ENCODE data around the gene SIRT2.

The SIRT2 gene

DNA sequence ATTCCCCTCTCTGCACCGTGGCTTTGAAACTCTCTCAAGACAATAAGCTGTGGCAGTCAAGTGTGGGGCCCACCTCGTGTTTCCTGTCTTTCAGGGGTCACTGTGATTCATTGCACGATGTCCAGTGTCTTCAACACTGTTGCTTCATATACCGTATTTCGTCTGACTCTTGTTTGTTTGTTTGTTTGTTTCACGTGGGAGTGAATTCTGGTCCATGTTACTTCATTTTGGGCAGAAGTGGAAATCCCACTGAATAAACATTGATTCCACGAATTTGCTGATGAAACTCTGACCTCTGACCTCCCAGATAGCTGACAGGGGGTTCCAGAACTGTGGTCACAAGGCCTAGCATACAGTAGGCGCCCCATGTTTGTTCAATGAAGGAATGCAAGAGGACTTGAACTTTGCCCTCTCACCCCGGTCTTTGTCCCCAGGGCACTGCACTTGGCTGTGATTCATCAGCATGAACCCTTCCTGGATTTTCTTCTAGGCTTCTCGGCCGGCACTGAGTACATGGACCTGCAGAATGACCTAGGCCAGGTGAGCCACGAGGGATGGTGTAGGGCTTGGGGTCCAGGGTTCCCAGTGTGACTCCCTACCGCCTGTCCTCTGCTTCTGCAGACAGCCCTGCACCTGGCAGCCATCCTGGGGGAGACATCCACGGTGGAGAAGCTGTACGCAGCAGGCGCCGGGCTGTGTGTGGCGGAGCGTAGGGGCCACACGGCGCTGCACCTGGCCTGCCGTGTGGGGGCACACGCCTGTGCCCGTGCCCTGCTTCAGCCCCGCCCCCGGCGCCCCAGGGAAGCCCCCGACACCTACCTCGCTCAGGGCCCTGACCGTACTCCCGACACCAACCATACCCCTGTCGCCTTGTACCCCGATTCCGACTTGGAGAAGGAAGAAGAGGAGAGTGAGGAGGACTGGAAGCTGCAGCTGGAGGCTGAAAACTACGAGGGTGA is 5.4 kb upstream of the SIRT2 start:
- TF ChIP-seq, protein P1, sequence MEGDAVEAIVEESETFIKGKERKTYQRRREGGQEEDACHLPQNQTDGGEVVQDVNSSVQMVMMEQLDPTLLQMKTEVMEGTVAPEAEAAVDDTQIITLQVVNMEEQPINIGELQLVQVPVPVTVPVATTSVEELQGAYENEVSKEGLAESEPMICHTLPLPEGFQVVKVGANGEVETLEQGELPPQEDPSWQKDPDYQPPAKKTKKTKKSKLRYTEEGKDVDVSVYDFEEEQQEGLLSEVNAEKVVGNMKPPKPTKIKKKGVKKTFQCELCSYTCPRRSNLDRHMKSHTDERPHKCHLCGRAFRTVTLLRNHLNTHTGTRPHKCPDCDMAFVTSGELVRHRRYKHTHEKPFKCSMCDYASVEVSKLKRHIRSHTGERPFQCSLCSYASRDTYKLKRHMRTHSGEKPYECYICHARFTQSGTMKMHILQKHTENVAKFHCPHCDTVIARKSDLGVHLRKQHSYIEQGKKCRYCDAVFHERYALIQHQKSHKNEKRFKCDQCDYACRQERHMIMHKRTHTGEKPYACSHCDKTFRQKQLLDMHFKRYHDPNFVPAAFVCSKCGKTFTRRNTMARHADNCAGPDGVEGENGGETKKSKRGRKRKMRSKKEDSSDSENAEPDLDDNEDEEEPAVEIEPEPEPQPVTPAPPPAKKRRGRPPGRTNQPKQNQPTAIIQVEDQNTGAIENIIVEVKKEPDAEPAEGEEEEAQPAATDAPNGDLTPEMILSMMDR (IDR thresholded peaks at IDR 0.05; ENCODE audit: low read length, missing control alignments), result no peak
- H3K4me3 ChIP-seq (replicated peaks; ENCODE audit: low read depth, low read length), result no peak overlapping the region
- no peak for DNase-seq (ENCODE audit: low read depth)

DNA sequence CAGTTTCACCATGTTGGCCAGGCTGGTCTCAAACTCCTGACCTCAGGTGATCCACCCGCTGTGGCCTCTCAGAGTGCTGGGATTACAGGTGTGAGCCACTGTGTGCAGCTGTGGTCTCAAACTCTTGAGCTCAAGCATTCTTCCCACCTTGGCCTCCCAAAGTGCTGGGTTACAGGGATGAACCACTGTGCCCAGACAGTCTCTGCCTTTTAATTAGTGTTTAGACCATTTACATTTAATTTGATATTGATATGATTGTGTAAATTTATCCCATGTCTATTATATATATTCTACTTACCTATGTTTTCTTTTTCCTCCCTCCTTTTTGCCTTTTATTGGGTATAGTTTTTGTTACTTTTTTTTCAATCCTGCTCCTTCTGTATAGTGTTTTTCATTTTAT is 2.3 kb upstream of the SIRT2 start:
- DNase-seq (ENCODE audit: low read depth), result no peak
- TF ChIP-seq, protein P1 (IDR thresholded peaks at IDR 0.05; ENCODE audit: low read length, missing control alignments), result no peak
- H3K4me3 ChIP-seq (replicated peaks; ENCODE audit: low read depth, low read length), result no peak overlapping the region

DNA sequence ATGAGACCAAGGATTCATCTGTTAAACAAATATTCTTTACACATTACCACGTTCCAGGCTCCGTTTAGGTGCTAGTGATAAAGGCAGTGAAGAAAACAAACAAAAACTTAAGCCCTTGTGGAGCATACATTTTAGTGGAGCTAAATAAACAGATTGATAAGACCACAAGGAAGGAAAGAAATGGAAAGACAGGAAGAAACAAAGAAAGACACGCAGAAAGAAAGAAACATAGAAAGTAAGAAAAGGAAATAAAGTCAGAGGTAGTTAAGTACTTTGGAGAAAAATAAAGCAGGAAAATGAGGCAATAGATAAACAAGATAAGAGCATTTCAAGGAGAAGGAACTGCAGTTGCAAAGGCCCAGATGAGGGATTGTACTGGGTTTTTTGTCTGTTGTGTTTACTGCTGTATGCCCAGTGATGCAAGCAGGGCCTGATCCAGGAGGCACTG is 1.3 kb upstream of the SIRT2 start:
- peak; percentile 31 for DNase-seq (ENCODE audit: low read depth)
- TF ChIP-seq, protein P1 (IDR thresholded peaks at IDR 0.05; ENCODE audit: low read length, missing control alignments), result no peak
- H3K4me3 ChIP-seq (replicated peaks; ENCODE audit: low read depth, low read length), result peak overlapping the region; percentile 92

DNA sequence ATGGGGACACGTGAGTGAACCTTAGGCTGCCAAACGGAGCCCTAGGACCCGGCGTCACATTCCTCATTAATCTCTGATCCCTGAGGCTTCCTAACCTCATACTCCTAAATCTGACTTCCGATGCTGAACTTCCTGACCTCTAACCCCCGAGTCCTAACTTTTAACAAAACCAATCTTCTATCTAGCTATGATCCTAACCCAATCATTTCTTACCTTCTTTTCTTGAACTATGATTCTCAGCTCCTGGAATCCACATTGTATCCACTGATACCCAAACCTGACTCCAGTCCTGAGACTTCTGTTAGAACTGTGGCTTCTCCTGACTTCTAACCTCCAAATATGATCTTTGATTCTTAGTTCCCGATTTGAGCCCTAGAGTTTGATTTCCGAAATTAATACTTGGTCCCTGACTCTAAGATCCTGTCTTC is 798 bp upstream of the SIRT2 start:
- TF ChIP-seq, protein P1 (IDR thresholded peaks at IDR 0.05; ENCODE audit: low read length, missing control alignments), result no peak
- DNase-seq (ENCODE audit: low read depth), result peak; percentile 66
- H3K4me3 ChIP-seq (replicated peaks; ENCODE audit: low read depth, low read length), result peak overlapping the region; percentile 92

DNA sequence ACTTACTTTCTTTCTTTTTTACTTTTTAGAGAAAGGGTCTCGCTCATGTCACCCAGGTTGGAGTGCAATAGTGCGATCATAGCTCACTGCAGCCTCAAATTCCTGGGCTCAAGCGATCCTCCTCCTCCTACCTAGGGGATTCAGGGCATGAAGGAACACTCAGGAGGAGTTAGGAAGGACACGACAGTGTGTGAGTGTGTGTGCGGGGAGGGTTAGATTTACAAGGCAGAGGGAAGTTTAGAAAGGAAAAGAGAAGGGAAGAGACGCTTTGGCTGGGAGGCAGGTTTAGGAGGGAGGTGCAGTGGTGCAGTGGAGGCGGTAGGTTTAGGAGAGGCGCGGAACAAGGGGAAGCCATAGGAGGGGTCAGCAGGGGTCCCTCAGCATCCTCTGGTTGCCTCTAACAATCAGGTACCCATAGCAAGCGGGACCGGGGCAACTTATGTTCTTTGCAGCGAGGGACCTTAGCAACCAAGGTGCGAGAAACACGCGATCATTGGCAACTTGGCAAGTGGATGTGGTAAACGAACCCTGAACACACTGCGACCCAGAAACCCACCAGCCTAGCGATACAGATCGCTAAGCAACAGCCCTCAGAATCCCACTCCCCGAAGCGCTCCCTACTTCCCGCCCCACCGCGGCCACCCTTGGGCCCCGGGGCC is 501 bp downstream of the SIRT2 start:
- DNase-seq (ENCODE audit: low read depth), result peak; percentile 24
- TF ChIP-seq, protein P1 (IDR thresholded peaks at IDR 0.05; ENCODE audit: low read length, missing control alignments), result no peak
- peak overlapping the region; percentile 92 for H3K4me3 ChIP-seq (replicated peaks; ENCODE audit: low read depth, low read length)

DNA sequence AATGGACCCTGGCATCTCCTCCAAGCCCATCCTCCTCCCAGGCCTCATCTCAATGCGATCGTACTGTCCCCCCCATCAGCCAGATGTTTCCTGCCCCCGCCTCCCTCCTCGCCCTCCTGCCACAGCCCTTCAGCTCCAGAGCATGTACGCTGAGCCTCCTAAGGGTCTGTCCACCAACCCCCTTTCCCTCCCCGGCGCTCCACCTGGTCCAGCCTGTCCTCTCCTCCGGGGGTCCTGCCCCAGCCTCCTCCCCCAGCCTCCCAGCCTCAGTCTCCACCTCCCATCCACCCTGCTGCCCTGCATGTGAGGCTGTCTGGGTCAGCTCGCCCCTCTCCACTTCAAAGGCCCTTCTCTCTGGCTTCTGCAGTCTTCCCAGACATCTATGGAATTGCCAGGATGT is 4.5 kb downstream of the SIRT2 start:
- TF ChIP-seq, protein P1 (IDR thresholded peaks at IDR 0.05; ENCODE audit: low read length, missing control alignments), result no peak

More for the DNA sequence above, 4.5 kb downstream of the SIRT2 start:
- no peak overlapping the region for H3K4me3 ChIP-seq (replicated peaks; ENCODE audit: low read depth, low read length)
- DNase-seq (ENCODE audit: low read depth), result no peak
